HepG2 (cell line): Measurements from ENCODE around the gene SLC25A36. TPM values are rescaled to one million over a fixed set of nuclear protein-coding genes. Genes with fewer than 3 reads are reported as not detected.

ENCODE experiments used
- ATAC-seq: fragments of 200-7000 bp; cut with Tn5 transposase; 3 replicates; pipeline ENCODE4 v1.9.1; 2020; ENCODE audit warnings: mild to moderate bottlenecking, moderate library complexity
- BruUV-seq: library from RNA; stranded (reverse); fragments of 400-500 nt; replicated peaks from 2 replicates; lab custom pipeline; 2021; lab: Mats Ljungman, UMichigan
- CTCF ChIA-PET: fragments of 300-600 bp; formaldehyde crosslinking; extraction: SDS; loops from one replicate; lab custom pipeline; 2021; ENCODE audit warnings: low total read pairs, inconsistent platforms, low intra/inter-chr PET ratio; lab: Yijun Ruan, JAX
- POLR2A ChIA-PET: fragments of 350-600 bp; sonication (Branson Sonifier 250); formaldehyde crosslinking; loops from one replicate; lab custom pipeline; 2020; ENCODE audit warnings: antibody characterized with exemption, inconsistent platforms; lab: Yijun Ruan, JAX
- DNase-seq: peaks from one replicate; pipeline ENCODE4 v3.0.0-alpha.2; 2015; ENCODE audit warnings: low spot score
- FAIRE-seq: peaks from 3 replicates; lab custom pipeline; 2011; peaks lifted over from hg19 to GRCh38; lab: Jason Lieb, UNC
- H2AFZ ChIP-seq: one replicate; pipeline ENCODE4 v1.6.1; 2011; ENCODE audit warnings: low read length, inconsistent platforms
- H3K27ac ChIP-seq: fragments of 300-600 bp; 3 replicates; pipeline ENCODE4 v1.8.0; 2011; ENCODE audit warnings: mixed run types, mild to moderate bottlenecking, mixed read lengths, low read length, inconsistent platforms; ENCODE audit not compliant: insufficient read depth; ENCODE audit errors: extremely low read length
- H3K27me3 ChIP-seq, 2 experiments: fragments of 200-600 bp in 1 of 2; 2 replicates in 1 of 2; 3 replicates in 1 of 2; pipeline versions ENCODE4 v1.6.0 to v1.8.0; 2011; ENCODE audit warnings: low read length in 2 of 2, mild to moderate bottlenecking in 2 of 2, moderate library complexity in 2 of 2, inconsistent platforms in 1 of 2; ENCODE audit not compliant: insufficient read depth in 2 of 2, control insufficient read depth in 1 of 2
- H3K36me3 ChIP-seq, 2 experiments: fragments of 200-600 bp in 1 of 2; replicated peaks in 1 of 2; 2 replicates in 1 of 2; 3 replicates in 1 of 2; pipeline versions ENCODE4 v1.5.1 to v1.8.0; 2011; ENCODE audit warnings: low read length in 2 of 2, inconsistent platforms in 1 of 2; ENCODE audit not compliant: insufficient read depth in 2 of 2, control insufficient read depth in 1 of 2
- H3K4me1 ChIP-seq: 2 replicates; pipeline ENCODE4 v1.5.1; 2012; ENCODE audit warnings: low read length, inconsistent platforms; ENCODE audit not compliant: insufficient read depth
- H3K4me2 ChIP-seq: 2 replicates; pipeline ENCODE4 v1.6.0; 2011; ENCODE audit warnings: low read depth, low read length, inconsistent platforms
- H3K4me3 ChIP-seq, 3 experiments: fragments of 200-600 bp in 1 of 3; sonication (generic), shearing (Covaris generic) in 1 of 3; replicated peaks in 1 of 3; 2 replicates each; pipeline ENCODE4 v1.5.1; 2011 to 2016; ENCODE audit warnings: low read length in 3 of 3, inconsistent platforms in 2 of 3, low read depth in 2 of 3, mild to moderate bottlenecking in 2 of 3, control low read depth in 1 of 3, mixed read lengths in 1 of 3; ENCODE audit not compliant: insufficient read depth in 1 of 3
- H3K79me2 ChIP-seq: one replicate; pipeline ENCODE4 v1.6.1; 2011; ENCODE audit warnings: low read length, inconsistent platforms; ENCODE audit not compliant: insufficient read depth
- H3K9ac ChIP-seq: 2 replicates; pipeline ENCODE4 v1.6.0; 2011; ENCODE audit warnings: mild to moderate bottlenecking, low read depth, low read length, inconsistent platforms; ENCODE audit not compliant: insufficient read depth
- H3K9me3 ChIP-seq: 2 replicates; pipeline ENCODE4 v1.5.1; 2012; ENCODE audit warnings: mild to moderate bottlenecking, low read length
- H4K20me1 ChIP-seq: 2 replicates; pipeline ENCODE4 v1.6.0; 2011; ENCODE audit warnings: inconsistent platforms, mild to moderate bottlenecking, low read length, moderate library complexity; ENCODE audit not compliant: insufficient read depth
- AGO2 ChIP-seq: fragments of 200-400 bp; formaldehyde crosslinking; optimal IDR thresholded peaks from 2 replicates; pipeline ENCODE3; 2017; ENCODE audit warnings: mild to moderate bottlenecking, low read depth, low read length, moderate library complexity
- ARID2 ChIP-seq: sonication (generic); formaldehyde crosslinking; IDR thresholded peaks from 2 replicates; pipeline ENCODE4 v1.8.1; 2022; ENCODE audit warnings: mild to moderate bottlenecking, missing genetic modification reagents, borderline replicate concordance
- KIAA2018 ChIP-seq: sonication (generic); formaldehyde crosslinking; IDR thresholded peaks from 2 replicates; pipeline ENCODE4 v1.5.0; 2020; ENCODE audit warnings: mild to moderate bottlenecking, missing genetic modification reagents, borderline replicate concordance
- LRRFIP1 ChIP-seq: sonication (generic); formaldehyde crosslinking; conservative IDR thresholded peaks from 2 replicates; pipeline ENCODE4 v1.4.0; 2020; ENCODE audit warnings: missing genetic modification reagents
- MXI1 ChIP-seq: IDR thresholded peaks from 3 replicates; pipeline ENCODE4 v1.6.1; 2012; ENCODE audit warnings: low read depth, low read length, inconsistent platforms, borderline replicate concordance
- ZNF10 ChIP-seq: sonication (generic); formaldehyde crosslinking; IDR thresholded peaks from 2 replicates; pipeline ENCODE4 v1.4.0; 2020; ENCODE audit warnings: mild to moderate bottlenecking, low read depth, missing genetic modification reagents, borderline replicate concordance
- WGBS: methylation state at CpG from one replicate; pipeline ENCODE4 v1.1.6; 2017; ENCODE audit warnings: low lambda C conversion rate; 5-methylcytosine and 5-hydroxymethylcytosine counted together
- in situ Hi-C: cut with HindIII; loops from 2 replicates; pipeline ENCODE4 v1.10.0; 2017; ENCODE audit warnings: low pct_unique_long_range_greater_than_20kb; ENCODE audit not compliant: extremely low pct_ligation_motif_present
- intact Hi-C: fragments of 100-400 bp; cut with micrococcal nuclease; formaldehyde crosslinking; loops from one replicate; pipeline ENCODE4 v1.10.0; 2022; ENCODE audit not compliant: unreplicated experiment
- polyA plus RNA-seq, 8 experiments: library from polyadenylated mRNA; depleted of rRNA in 3 of 8; stranded (reverse) in 7 of 8; unstranded in 1 of 8; fragments of >200 nt; fragmentation: Illumina TruSeq in 4 of 8; extraction: Trizol in 4 of 8; gene quantifications; 2 replicates each; pipeline versions ENCODE4 v1.2.1 to v1.2.3, GENCODE V29; 2011 to 2016; ENCODE audit warnings: low read depth in 4 of 8, missing spikeins in 1 of 8, mixed read lengths in 1 of 8; ENCODE audit not compliant: insufficient read depth in 1 of 8
- total RNA-seq, 5 experiments: library from RNA; depleted of rRNA; stranded (reverse); fragments of >200 nt; fragmentation: Illumina TruSeq; extraction: Trizol; gene quantifications; 2 replicates each; pipeline ENCODE4 v1.2.3, GENCODE V29; 2016; ENCODE audit warnings: low read depth in 1 of 5

The SLC25A36 gene
- total and polyA plus RNA-seq, 2 of the 13 experiments (the other 11 are each of a cell fraction or from before 2014, with no cell fraction given) = 30.6 to 85.6 TPM

GRCh38 chr3:140931801-140932200 lies 9.8 kb upstream of the SLC25A36 start:
- no peak overlapping the region for H2AFZ ChIP-seq
- H3K27ac ChIP-seq = no peak overlapping the region
- H3K27me3 ChIP-seq = no peaks in the 10 kb centered on the region
- no TSS peak for BruUV-seq
- in situ Hi-C loops = no loop called here
- peaks cover 12% of the 10 kb centered on the region; the same call in 1 of the 2 replicates for H3K4me1 ChIP-seq
- H3K4me2 ChIP-seq = no peak overlapping the region
- no peak for ATAC-seq
- DNase-seq = no peak
- H4K20me1 ChIP-seq = no peaks in the 10 kb centered on the region
- H3K79me2 ChIP-seq = no peaks in the 10 kb centered on the region
- no peak overlapping the region for H3K9ac ChIP-seq
- ChIA-PET CTCF (no interaction called here), POLR2A (no interaction called here)
- intact Hi-C loops = no loop called here
- H3K36me3 ChIP-seq = no peaks in the 10 kb centered on the region
- no peak overlapping the region for H3K4me3 ChIP-seq
- no peak for FAIRE-seq
- H3K9me3 ChIP-seq = no peaks in the 10 kb centered on the region
- TF ChIP-seq ARID2 (no peak), MXI1 (no peak), ZNF10 (CRISPR knock-in tag) (no peak), LRRFIP1 (CRISPR knock-in tag) (no peak)
- TF ChIP-seq, all 625 proteins: peak for 0

- POLR2A ChIA-PET = interaction anchor here (2.8 kb wide), 1 partner anchor 10 kb away, joined by 9 read pairs; the partner anchor contains the start of gene SLC25A36
- intact Hi-C loops (no loop called here), in situ Hi-C loops (no loop called here)
- CTCF ChIA-PET = no interaction called here
- Histone ChIP-seq H3K9me3 (no peaks in the 10 kb centered on the region), H3K36me3 (no peaks in the 10 kb centered on the region), H3K27ac (no peak overlapping the region), H3K4me2 (peak overlapping the region; percentile 73), H4K20me1 (no peaks in the 10 kb centered on the region), H3K4me1 (peaks cover 12% of the 10 kb centered on the region; the same call in 1 of the 2 replicates), H3K27me3 (no peaks in the 10 kb centered on the region), H3K9ac (no peak overlapping the region), H3K79me2 (no peaks in the 10 kb centered on the region), H2AFZ (no peak overlapping the region), H3K4me3 (peak overlapping the region in 2 of 3 experiments; percentile 27 to 37; a peak in 2 of 6 replicates)
- no TSS peak for BruUV-seq
- FAIRE-seq (no peak), ATAC-seq (peak; percentile 54; the same call in 2 of the 3 replicates), DNase-seq (no peak)
- WGBS = 63% methylated on average over 5 of the region's 7 CpGs
- no peak for TF ChIP-seq AGO2
- no peak for TF ChIP-seq KIAA2018
Observed at GRCh38 chr3:140933109-140933508, 8.5 kb upstream of the SLC25A36 start.
